Measurements from ENCODE around the gene C22orf31. TPM values are rescaled to one million over a fixed set of nuclear protein-coding genes. Genes with fewer than 3 reads are reported as not detected.

The C22orf31 gene
- total RNA-seq, 1 experiment from 2014 or later, result not detected

DNA sequence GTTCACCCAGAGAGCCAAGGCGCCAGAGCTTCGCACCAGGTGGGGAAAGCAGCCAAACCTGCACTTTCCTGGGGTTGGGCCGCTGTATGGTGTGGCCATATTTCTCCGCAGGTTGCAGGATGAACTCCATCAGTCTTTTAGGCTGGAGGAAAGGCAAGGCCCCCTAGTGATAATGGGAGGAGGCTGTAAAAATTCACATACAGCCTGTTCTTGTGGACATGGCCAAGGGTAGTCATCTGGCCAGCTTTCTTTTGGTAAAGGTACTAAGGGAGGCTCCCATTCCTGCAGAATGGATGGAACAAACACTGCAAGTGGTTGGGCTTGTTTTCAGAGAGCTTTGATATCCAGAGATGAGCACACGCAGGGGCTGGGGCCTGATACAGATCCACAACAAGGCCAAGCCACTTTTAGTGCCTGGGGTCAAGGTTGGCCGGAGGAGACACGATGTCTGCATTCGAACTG, 29.6 kb downstream of the C22orf31 start:
- Histone ChIP-seq H3K27me3 (ENCODE audit: insufficient read depth, low read length) (no peaks in the 10 kb centered on the region), H3K4me1 (ENCODE audit: control insufficient read depth in 1 of 2, insufficient read depth in 2 of 2, low read length in 2 of 2) (peaks cover 52 to 67% of the 10 kb centered on the region in 2 experiments), H4K20me1 (ENCODE audit: insufficient read depth) (no peaks in the 10 kb centered on the region), H3K9me2 (ENCODE audit: insufficient read depth) (no peaks in the 10 kb centered on the region), H3K4me3 (replicated peaks in 1 of 2; ENCODE audit: low read depth in 1 of 2, low read length in 2 of 2) (peak overlapping the region; percentile 45 to 57), H3K36me3 (ENCODE audit: control insufficient read depth in 1 of 2, insufficient read depth in 2 of 2, low read length in 2 of 2) (no peaks in the 10 kb centered on the region), H2AFZ (ENCODE audit: low read depth, low read length, poor library complexity, severe bottlenecking) (no peak overlapping the region), H3K9me3 (ENCODE audit: control insufficient read depth in 1 of 2, insufficient read depth in 1 of 2, low read depth in 1 of 2, low read length in 2 of 2) (no peaks in the 10 kb centered on the region), H3K4me2 (ENCODE audit: low read length) (peak overlapping the region; percentile 80), H3K9ac (ENCODE audit: low read length) (peak overlapping the region; percentile 68), H3K27ac (ENCODE audit: low read depth, low read length) (peak overlapping the region; percentile 97), H3K79me2 (ENCODE audit: insufficient read depth, low read length) (peaks cover 15% of the 10 kb centered on the region; the same call in 1 of the 2 replicates)
- intact Hi-C loops (cut with micrococcal nuclease), result no loop called here
- ChIA-PET POLR2A (interaction anchor here (1.6 to 2.5 kb wide), 2 partner anchors 114 to 232 kb away, joined by 6 to 16 read pairs; partner anchors contain the start of gene XBP1), CTCF (interaction anchor here (1.0 to 2.0 kb wide), 3 partner anchors 8 to 176 kb away, joined by 4 to 26 read pairs (median 7); no protein-coding TSS in a partner anchor), RAD21 (ENCODE audit: low non-redundant PET in 1 of 2, low total read pairs in 2 of 2, uncharacterized antibody in 2 of 2, unreplicated experiment in 2 of 2) (interaction anchor here (0.9 to 2.0 kb wide), 4 partner anchors 8 to 149 kb away, joined by 3 to 7 read pairs (median 4); partner anchors contain the start of gene ZNRF3 (in 1 of the 2))
- DNase-seq (ENCODE audit: low read depth, low spot score) (no peak), ATAC-seq (peak; percentile 17)
- no TSS peak for BruUV-seq (replicated peaks)
- no peak for TF ChIP-seq ELF1 (IDR thresholded peaks at IDR 0.05; ENCODE audit: borderline replicate concordance, low read depth)
- TF ChIP-seq, protein P1, sequence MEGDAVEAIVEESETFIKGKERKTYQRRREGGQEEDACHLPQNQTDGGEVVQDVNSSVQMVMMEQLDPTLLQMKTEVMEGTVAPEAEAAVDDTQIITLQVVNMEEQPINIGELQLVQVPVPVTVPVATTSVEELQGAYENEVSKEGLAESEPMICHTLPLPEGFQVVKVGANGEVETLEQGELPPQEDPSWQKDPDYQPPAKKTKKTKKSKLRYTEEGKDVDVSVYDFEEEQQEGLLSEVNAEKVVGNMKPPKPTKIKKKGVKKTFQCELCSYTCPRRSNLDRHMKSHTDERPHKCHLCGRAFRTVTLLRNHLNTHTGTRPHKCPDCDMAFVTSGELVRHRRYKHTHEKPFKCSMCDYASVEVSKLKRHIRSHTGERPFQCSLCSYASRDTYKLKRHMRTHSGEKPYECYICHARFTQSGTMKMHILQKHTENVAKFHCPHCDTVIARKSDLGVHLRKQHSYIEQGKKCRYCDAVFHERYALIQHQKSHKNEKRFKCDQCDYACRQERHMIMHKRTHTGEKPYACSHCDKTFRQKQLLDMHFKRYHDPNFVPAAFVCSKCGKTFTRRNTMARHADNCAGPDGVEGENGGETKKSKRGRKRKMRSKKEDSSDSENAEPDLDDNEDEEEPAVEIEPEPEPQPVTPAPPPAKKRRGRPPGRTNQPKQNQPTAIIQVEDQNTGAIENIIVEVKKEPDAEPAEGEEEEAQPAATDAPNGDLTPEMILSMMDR (IDR thresholded peaks at IDR 0.05 in 2 of 3, conservative IDR thresholded peaks at IDR 0.05 in 1 of 3; ENCODE audit: borderline replicate concordance in 1 of 3, insufficient read depth in 1 of 3, low read depth in 2 of 3, low read length in 2 of 3), result 0 out of 6 replicates have a peak, but pooled peaks of 1 of the 3 experiments have one; percentile 3
- 0 out of 2 replicates have a peak, but pooled peaks have one; percentile 0 for TF ChIP-seq ZFX (IDR thresholded peaks at IDR 0.05)
- peak; percentile 51 for TF ChIP-seq TCF7L2 (IDR thresholded peaks at IDR 0.05; ENCODE audit: borderline replicate concordance, extremely low read depth, insufficient read depth, insufficient read length)

All from HCT116 (cell line).